Peyer's patch (tissue), 4 donors: ENCODE data around the gene SBF1.

ENCODE experiments used
- CTCF ChIP-seq, 6 experiments: fragments of 450-650 bp in 4 of 6; fragments of 200-600 bp in 2 of 6; sonication (generic) in 1 of 6; IDR thresholded peaks; one replicate each; pipeline ENCODE4 v1.5.1; 2017 to 2019; ENCODE audit warnings: antibody characterized with exemption in 6 of 6, mild to moderate bottlenecking in 3 of 6, moderate library complexity in 1 of 6
- POLR2A ChIP-seq, 2 donors: fragments of 450-650 bp; IDR thresholded peaks; one replicate each; pipeline ENCODE4 v1.5.1; 2017; ENCODE audit warnings: antibody characterized with exemption in 2 of 2, mild to moderate bottlenecking in 2 of 2, moderate library complexity in 2 of 2

GRCh38 chr22:50406416-50407170 is 68.2 kb downstream of the SBF1 start:
- TF ChIP-seq POLR2A (IDR thresholded peaks at IDR 0.05) (no peak), CTCF (IDR thresholded peaks at IDR 0.05) (no peak)
